Neural cell (in vitro differentiated cells): ENCODE data around the gene LRBA. TPM values are rescaled to one million over a fixed set of nuclear protein-coding genes. Genes with fewer than 3 reads are reported as not detected.
A peak's percentile ranks its signal among the peaks of the same experiment; 100 is the strongest.

Experiments
- H2AFZ ChIP-seq: fragments of 200-600, 300-800 bp; sonication (generic), shearing (Covaris generic); 2 replicates; pipeline ENCODE4 v1.6.0; 2014; ENCODE audit warnings: low read depth, mild to moderate bottlenecking, antibody characterized with exemption, low read length, moderate library complexity
- H3F3A ChIP-seq: fragments of 200-600 bp; shearing (Covaris generic); 2 replicates; pipeline ENCODE4 v1.6.1; 2016; ENCODE audit warnings: mild to moderate bottlenecking, moderate library complexity, mixed read lengths, antibody characterized with exemption, low read length; ENCODE audit not compliant: insufficient read depth, poor library complexity, severe bottlenecking
- H3K27ac ChIP-seq: fragments of 200-600, 300-800 bp; sonication (generic), shearing (Covaris generic); 2 replicates; pipeline ENCODE4 v1.5.1; 2014; ENCODE audit warnings: mild to moderate bottlenecking, low read length, moderate library complexity
- H3K27me3 ChIP-seq: fragments of 300-800, 200-600 bp; sonication (generic), shearing (Covaris generic); 2 replicates; pipeline ENCODE4 v1.6.0; 2014; ENCODE audit warnings: mild to moderate bottlenecking, low read depth, low read length, moderate library complexity; ENCODE audit not compliant: insufficient read depth
- H3K36me3 ChIP-seq: fragments of 300-800, 200-600 bp; sonication (generic), shearing (Covaris generic); 2 replicates; pipeline ENCODE4 v1.5.1; 2014; ENCODE audit warnings: mild to moderate bottlenecking, antibody characterized with exemption, low read length, moderate library complexity; ENCODE audit not compliant: insufficient read depth
- H3K4me2 ChIP-seq: fragments of 300-800, 200-600 bp; sonication (generic), shearing (Covaris generic); 2 replicates; pipeline ENCODE4 v1.6.0; 2014; ENCODE audit warnings: mild to moderate bottlenecking, low read length
- H3K4me3 ChIP-seq: fragments of 300-800, 200-600 bp; sonication (generic), shearing (Covaris generic); 2 replicates; pipeline ENCODE4 v1.5.1; 2014; ENCODE audit warnings: mild to moderate bottlenecking, low read length, moderate library complexity
- H3K79me2 ChIP-seq: fragments of 200-600 bp; shearing (Covaris generic); replicated peaks from 2 replicates; pipeline ENCODE4 v1.6.0; 2014; ENCODE audit warnings: mild to moderate bottlenecking, low read length, moderate library complexity; ENCODE audit not compliant: insufficient read depth
- H3K9ac ChIP-seq: fragments of 300-800, 200-600 bp; sonication (generic), shearing (Covaris generic); 2 replicates; pipeline ENCODE4 v1.6.1; 2016; ENCODE audit warnings: mild to moderate bottlenecking, low read length, mixed read lengths
- H3K9me2 ChIP-seq: fragments of 200-600 bp; shearing (Covaris generic); 2 replicates; pipeline ENCODE4 v1.6.1; 2016; ENCODE audit warnings: mild to moderate bottlenecking, low read length, mixed read lengths; ENCODE audit not compliant: insufficient read depth
- H3K9me3 ChIP-seq: fragments of 200-600, 300-800 bp; sonication (generic), shearing (Covaris generic); 2 replicates; pipeline ENCODE4 v1.6.1; 2016; ENCODE audit warnings: mild to moderate bottlenecking, mixed run types, low read length, moderate library complexity, mixed read lengths
- H4K20me1 ChIP-seq: fragments of 200-600 bp; shearing (Covaris generic); 2 replicates; pipeline ENCODE4 v1.6.1; 2016; ENCODE audit warnings: mild to moderate bottlenecking, mixed run types; ENCODE audit not compliant: insufficient read depth
- CTCF ChIP-seq: fragments of 450-650 bp; IDR thresholded peaks from 2 replicates; pipeline ENCODE4 v1.5.1; 2014; ENCODE audit warnings: antibody characterized with exemption, mild to moderate bottlenecking, moderate library complexity; ENCODE audit not compliant: poor library complexity, severe bottlenecking
- EP300 ChIP-seq: fragments of 450-650 bp; conservative IDR thresholded peaks from 2 replicates; pipeline ENCODE4 v1.6.1; 2014; ENCODE audit warnings: antibody characterized with exemption, mild to moderate bottlenecking, moderate library complexity; ENCODE audit not compliant: poor library complexity, severe bottlenecking
- EZH2 ChIP-seq: fragments of 200-600, 300-800 bp; shearing (Covaris generic), sonication (generic); IDR thresholded peaks from 2 replicates; pipeline ENCODE4 v1.6.1; 2014; ENCODE audit warnings: antibody characterized with exemption, low read length, borderline replicate concordance, mild to moderate bottlenecking; ENCODE audit not compliant: insufficient read depth, poor library complexity, severe bottlenecking
- MXI1 ChIP-seq: fragments of 450-650 bp; conservative IDR thresholded peaks from 2 replicates; pipeline ENCODE4 v1.6.1; 2014; ENCODE audit warnings: antibody characterized with exemption, mild to moderate bottlenecking; ENCODE audit not compliant: poor library complexity, severe bottlenecking
- POLR2AphosphoS5 ChIP-seq: IDR thresholded peaks from 2 replicates; pipeline ENCODE4 v1.6.1; 2012
- RAD21 ChIP-seq: fragments of 450-650 bp; conservative IDR thresholded peaks from 2 replicates; pipeline ENCODE4 v1.6.1; 2014; ENCODE audit warnings: antibody characterized with exemption, mild to moderate bottlenecking, moderate library complexity
- REST ChIP-seq: IDR thresholded peaks from 2 replicates; pipeline ENCODE4 v1.6.1; 2012; ENCODE audit warnings: borderline replicate concordance
- SMC3 ChIP-seq: fragments of 450-650 bp; conservative IDR thresholded peaks from 2 replicates; pipeline ENCODE4 v1.6.1; 2014; ENCODE audit warnings: antibody characterized with exemption, mild to moderate bottlenecking, moderate library complexity; ENCODE audit not compliant: poor library complexity
- TAF1 ChIP-seq: IDR thresholded peaks from 2 replicates; pipeline ENCODE4 v1.6.1; 2012; ENCODE audit warnings: low read depth
- polyA plus RNA-seq: library from polyadenylated mRNA; depleted of rRNA; stranded (reverse); fragments of >200 nt; gene quantifications from 2 replicates; pipeline ENCODE4 v1.2.3, GENCODE V29; 2014

LRBA gene
- polyA plus RNA-seq, 1 donor from 2014 or later: 7.1 TPM

DNA sequence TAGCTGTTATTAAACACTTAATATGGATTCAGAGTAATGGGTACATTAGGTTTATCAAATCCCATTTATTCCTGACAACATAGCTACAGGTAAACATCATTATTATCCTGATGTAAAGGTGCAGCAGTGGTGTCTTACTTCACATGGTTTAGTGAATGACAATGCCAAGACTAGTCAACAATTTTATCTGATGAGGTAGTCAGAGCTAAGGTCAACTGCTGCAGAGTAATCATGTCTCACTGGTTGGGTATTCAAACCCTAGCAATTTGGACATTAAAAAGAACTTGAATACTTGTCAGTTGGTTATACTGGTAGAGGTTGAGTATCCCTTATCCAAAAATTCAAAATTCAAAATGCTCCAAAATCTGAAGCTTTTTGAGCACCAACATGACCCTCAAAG lies 315.5 kb downstream of the LRBA start:
- Histone ChIP-seq H3K79me2 (no peaks in the 10 kb centered on the region), H3K9me3 (no peaks in the 10 kb centered on the region), H3K36me3 (no peaks in the 10 kb centered on the region), H2AFZ (no peak overlapping the region), H3K4me3 (no peak overlapping the region), H3K27me3 (no peaks in the 10 kb centered on the region), H3K9ac (no peak overlapping the region), H3F3A (no peaks in the 10 kb centered on the region), H4K20me1 (no peaks in the 10 kb centered on the region), H3K27ac (no peak overlapping the region), H3K4me2 (no peak overlapping the region), H3K9me2 (no peaks in the 10 kb centered on the region)
- TF ChIP-seq EP300 (no peak), MXI1 (no peak)

DNA sequence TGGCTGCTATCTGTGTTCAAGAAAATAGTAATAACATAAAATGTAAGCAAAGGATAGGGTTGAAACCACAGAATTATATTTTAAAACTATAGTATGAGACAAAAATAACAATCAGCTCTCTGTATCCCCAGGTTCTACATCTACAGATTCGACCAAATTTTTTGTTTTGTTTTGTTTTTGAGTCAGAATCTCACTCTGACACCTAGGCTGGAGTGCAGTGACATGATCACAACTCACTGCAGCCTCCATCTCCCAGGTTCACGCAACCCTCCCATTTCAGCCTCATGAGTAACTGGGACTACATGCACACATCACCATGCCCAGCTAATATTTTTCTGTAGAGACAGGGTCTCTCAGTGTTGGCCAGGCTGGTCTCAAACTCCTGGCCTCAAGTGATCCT lies 319.9 kb downstream of the LRBA start:
- Histone ChIP-seq H3K9me2 (no peaks in the 10 kb centered on the region), H2AFZ (no peak overlapping the region), H3K27me3 (no peaks in the 10 kb centered on the region), H3K36me3 (no peaks in the 10 kb centered on the region), H3K4me3 (no peak overlapping the region), H3K27ac (no peak overlapping the region), H3K79me2 (no peaks in the 10 kb centered on the region), H3K9ac (no peak overlapping the region), H4K20me1 (no peaks in the 10 kb centered on the region), H3K4me2 (no peak overlapping the region), H3K9me3 (no peaks in the 10 kb centered on the region), H3F3A (no peaks in the 10 kb centered on the region)
- TF ChIP-seq TAF1 (no peak), POLR2AphosphoS5 (no peak), RAD21 (no peak), EZH2 (no peak), CTCF (no peak), MXI1 (no peak), EP300 (no peak), REST (no peak), SMC3 (no peak)

DNA sequence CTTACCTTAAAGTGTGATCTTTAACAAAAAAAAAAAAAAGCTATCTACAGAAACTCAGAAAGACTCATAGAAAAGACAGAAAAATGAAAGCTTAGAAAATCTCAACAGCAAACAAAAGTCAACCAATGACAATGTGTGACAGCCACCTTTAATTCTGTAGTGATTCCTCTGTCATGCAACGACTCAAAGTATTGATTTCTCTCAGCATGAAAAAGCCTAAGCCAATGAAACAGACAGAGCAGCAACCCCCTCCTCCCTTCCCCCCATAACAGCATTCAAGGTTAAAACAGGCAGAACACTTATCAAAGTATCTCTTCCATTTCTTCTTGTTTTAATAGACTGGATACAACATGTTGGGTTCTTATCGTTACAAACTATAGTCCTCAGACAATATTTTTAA lies 320.6 kb downstream of the LRBA start:
- Histone ChIP-seq H3K27ac (no peak overlapping the region), H3K4me2 (no peak overlapping the region), H3K9me3 (no peaks in the 10 kb centered on the region), H3K36me3 (no peaks in the 10 kb centered on the region), H3K9me2 (no peaks in the 10 kb centered on the region), H4K20me1 (no peaks in the 10 kb centered on the region), H3K4me3 (no peak overlapping the region), H3F3A (no peaks in the 10 kb centered on the region), H2AFZ (no peak overlapping the region), H3K27me3 (no peaks in the 10 kb centered on the region), H3K79me2 (no peaks in the 10 kb centered on the region), H3K9ac (no peak overlapping the region)
- TF ChIP-seq POLR2AphosphoS5 (peak; percentile 72), SMC3 (no peak), EP300 (peak; percentile 40)
